Skeletal muscle tissue (tissue), 4 donors: Measurements from ENCODE around the gene PDZRN4. TPM values are rescaled to one million over a fixed set of nuclear protein-coding genes. Genes with fewer than 3 reads are reported as not detected.
"Not testable (repeated sequence)": the region's sequence is repeated elsewhere in the genome, so short reads cannot be mapped to it uniquely, and the experiment has no call there.

ENCODE experiments used
- H3K27ac ChIP-seq: one replicate; pipeline ENCODE4 v1.7.0; 2013; ENCODE audit warnings: mild to moderate bottlenecking, low read depth, low read length, inconsistent platforms
- H3K27me3 ChIP-seq, 3 donors: one replicate each; pipeline ENCODE4 v1.7.0; 2013; ENCODE audit warnings: low read length in 3 of 3; ENCODE audit not compliant: control insufficient read depth in 3 of 3, insufficient read depth in 3 of 3
- H3K36me3 ChIP-seq, 3 donors: one replicate each; pipeline ENCODE4 v1.7.0; 2013; ENCODE audit warnings: low read length in 3 of 3; ENCODE audit not compliant: control insufficient read depth in 3 of 3, insufficient read depth in 3 of 3
- H3K4me1 ChIP-seq, 3 donors: one replicate each; pipeline ENCODE4 v1.7.0; 2013; ENCODE audit warnings: low read length in 3 of 3, mild to moderate bottlenecking in 3 of 3; ENCODE audit not compliant: control insufficient read depth in 3 of 3, insufficient read depth in 3 of 3
- H3K4me3 ChIP-seq, 3 donors: one replicate each; pipeline ENCODE4 v1.7.0; 2013; ENCODE audit warnings: low read length in 3 of 3
- H3K9ac ChIP-seq, 3 donors: one replicate each; pipeline ENCODE4 v1.7.0; 2013; ENCODE audit warnings: low read length in 3 of 3, mild to moderate bottlenecking in 3 of 3, moderate library complexity in 2 of 3, low read depth in 1 of 3
- H3K9me3 ChIP-seq, 3 donors: one replicate each; pipeline ENCODE4 v1.7.0; 2013; ENCODE audit warnings: low read length in 3 of 3; ENCODE audit not compliant: control insufficient read depth in 3 of 3
- total RNA-seq: library from RNA; depleted of rRNA; stranded (reverse); fragments of >200 nt; gene quantifications from one replicate; pipeline ENCODE4 v1.2.3, GENCODE V29; 2014
- donor health status: Osteomylitis.

PDZRN4 gene
- total RNA-seq, 1 donor from 2014 or later = 1.6 TPM

DNA sequence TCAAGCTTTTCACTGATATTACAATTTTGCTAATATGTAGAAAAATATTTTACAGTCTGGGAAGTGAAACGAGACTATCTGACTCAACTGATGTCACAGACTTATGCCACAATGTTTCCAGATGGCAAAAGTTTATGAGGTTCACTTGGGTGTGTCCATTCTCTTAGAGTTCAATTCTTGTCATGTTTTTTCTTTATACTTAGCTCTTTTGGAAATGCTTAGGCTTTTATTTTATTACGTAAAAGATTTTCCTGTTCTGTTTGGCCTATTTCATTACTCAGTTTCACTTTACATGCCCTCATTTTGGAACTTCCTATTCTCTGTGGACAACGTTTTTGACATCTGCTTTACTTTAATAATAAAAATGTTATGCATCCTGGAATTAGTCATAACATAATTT lies 2.1 kb upstream of the PDZRN4 start:
- H3K27me3 ChIP-seq = peaks cover 22 to 33% (median 27%) of the 10 kb centered on the region in 3 donors
- no peak overlapping the region for H3K4me3 ChIP-seq
- H3K9ac ChIP-seq = no peak overlapping the region
- H3K27ac ChIP-seq = no peak overlapping the region
- no peaks in the 10 kb centered on the region for H3K9me3 ChIP-seq
- H3K36me3 ChIP-seq = no peaks in the 10 kb centered on the region
- no peaks in the 10 kb centered on the region for H3K4me1 ChIP-seq

DNA sequence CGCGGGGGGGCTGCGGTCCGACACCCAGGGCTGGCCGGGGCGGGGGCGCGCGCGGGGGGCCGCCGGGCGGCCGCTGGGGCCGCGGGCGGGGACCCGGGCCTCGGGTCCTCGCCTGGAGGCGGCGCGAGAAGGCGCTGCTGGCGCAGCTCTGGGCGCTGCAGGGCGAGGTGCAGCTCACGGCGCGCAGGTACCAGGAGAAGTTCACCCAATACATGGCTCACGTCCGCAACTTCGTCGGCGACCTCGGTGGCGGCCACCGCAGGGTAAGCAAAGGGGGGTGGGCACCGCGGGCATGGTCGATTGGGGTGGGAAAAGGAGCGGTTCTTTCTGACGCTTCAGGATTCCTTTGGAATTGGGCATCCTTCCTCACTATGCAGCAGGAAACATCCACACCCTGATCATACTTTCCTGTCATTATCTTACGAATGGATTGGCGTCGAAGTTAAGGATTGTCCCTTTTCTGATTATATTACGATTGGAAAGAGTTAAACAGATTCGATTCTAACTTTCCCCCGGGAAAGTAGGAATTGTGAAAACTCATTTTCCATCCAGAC lies 798 bp downstream of the PDZRN4 start:
- H3K9me3 ChIP-seq = no peaks in the 10 kb centered on the region
- peaks cover 22 to 33% (median 27%) of the 10 kb centered on the region in 3 donors for H3K27me3 ChIP-seq
- peak overlapping the region in 2 of 3 donors; percentile 22 to 38 for H3K4me3 ChIP-seq
- H3K9ac ChIP-seq = no peak overlapping the region
- no peak overlapping the region for H3K27ac ChIP-seq
- H3K36me3 ChIP-seq = no peaks in the 10 kb centered on the region
- no peaks in the 10 kb centered on the region for H3K4me1 ChIP-seq

DNA sequence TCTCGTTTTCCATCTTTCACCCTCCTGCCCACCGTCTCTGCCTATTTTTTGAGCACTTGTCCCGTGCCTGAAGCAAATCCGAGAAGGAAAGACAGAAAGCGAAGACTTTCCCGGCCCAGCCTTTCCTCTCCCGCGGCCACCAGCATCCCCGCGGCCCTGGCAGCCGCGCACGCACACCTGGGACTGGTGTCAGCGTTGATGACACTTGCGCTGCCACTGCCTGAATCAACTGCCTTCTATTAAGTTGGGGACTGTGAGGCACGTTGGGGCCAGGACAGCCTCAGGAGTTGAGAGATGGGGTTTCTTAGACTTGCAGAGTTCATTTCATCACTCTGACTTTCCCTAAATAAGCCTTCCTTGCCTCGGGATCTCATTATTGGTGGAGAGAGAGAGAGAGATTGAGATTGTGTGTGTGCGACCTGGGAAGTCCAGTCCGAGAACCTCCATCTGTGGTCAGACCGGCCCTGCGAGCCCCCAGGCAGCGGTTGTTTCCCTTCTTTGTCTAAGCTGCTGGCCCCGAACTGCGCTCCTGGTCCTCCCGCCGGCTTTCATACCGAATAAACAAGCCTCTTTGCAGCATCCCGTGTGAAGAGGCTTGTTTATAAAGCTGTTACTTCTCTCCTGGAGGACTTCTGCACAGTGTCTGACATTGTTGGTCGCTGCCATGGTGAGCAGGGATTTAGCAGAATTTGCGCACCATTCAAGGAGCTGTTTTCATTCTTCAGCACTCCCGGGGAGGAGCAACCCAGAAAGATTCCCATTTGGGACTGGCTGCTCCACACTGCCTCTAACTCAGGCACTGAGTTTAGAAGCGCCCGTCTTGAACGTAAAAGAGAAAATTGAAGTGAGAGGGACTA lies 1.5 kb downstream of the PDZRN4 start:
- Histone ChIP-seq H3K36me3 (no peaks in the 10 kb centered on the region), H3K4me1 (no peaks in the 10 kb centered on the region), H3K9me3 (no peaks in the 10 kb centered on the region), H3K27me3 (peaks cover 22 to 33% (median 27%) of the 10 kb centered on the region in 3 donors), H3K27ac (no peak overlapping the region), H3K9ac (peak overlapping the region in 2 of 3 donors; percentile 20 to 40), H3K4me3 (peak overlapping the region; percentile 21 to 51 (median 35))

DNA sequence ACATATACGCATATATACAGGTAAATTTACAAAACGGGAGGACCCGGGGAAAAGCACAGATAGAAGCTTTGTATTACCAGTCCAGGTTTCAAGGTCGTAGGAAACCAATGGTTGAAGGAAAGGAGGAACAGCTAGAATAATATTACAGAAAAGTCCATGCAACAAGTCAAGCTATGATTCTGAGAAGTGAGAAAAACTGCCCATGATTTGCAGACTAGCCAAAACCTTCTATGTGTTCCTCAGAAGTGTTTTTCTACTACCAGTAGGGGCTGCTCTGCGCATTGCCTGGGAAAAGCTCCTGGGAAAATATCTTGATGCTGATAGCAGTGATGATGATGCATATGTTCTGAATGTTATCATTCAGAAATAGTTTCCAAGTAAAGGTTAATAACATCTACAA lies 2.2 kb downstream of the PDZRN4 start:
- no peaks in the 10 kb centered on the region for H3K4me1 ChIP-seq
- no peaks in the 10 kb centered on the region for H3K36me3 ChIP-seq
- H3K27me3 ChIP-seq = peaks cover 22 to 33% (median 27%) of the 10 kb centered on the region in 3 donors
- no peak overlapping the region for H3K27ac ChIP-seq
- no peaks in the 10 kb centered on the region for H3K9me3 ChIP-seq
- H3K9ac ChIP-seq = no peak overlapping the region
- H3K4me3 ChIP-seq = peak overlapping the region in 1 of 3 donors; percentile 21

DNA sequence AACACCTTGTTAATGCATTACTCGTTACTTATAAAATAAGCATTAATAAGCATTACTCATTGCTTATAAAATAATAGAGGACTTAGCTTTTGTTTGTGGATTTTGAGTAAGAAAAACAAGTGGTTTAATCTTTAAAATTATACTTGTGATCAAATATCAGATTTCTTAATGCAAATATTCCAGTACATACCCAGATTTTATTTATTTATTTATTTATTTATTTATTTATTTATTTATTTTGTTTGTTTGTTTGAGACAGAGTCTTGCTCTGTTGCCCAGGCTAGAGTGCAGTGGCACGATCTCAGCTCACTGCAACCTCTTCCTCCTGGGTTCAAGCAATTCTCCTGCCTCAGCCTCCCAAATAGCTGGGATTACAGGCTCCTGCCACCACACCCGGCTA lies 3.4 kb downstream of the PDZRN4 start:
- not testable (repeated sequence) for H3K4me1 ChIP-seq

DNA sequence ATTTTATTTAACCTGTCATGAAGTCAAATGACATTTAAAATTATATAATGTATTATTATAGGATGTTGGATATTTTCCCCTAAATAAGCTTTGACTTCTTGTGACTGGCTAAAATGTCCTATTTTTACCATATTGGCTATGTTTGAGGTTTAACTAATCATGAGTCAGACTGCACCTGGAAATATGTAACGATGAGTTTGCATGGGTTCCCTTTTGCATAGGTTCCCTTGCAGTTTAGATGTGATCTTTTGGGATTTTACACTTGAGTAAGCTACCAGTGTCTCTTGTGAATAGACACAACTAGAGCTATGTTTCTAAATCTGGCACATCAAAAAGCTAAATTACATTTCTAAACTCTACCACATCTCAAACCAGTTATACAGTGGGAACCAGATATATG lies 5.2 kb downstream of the PDZRN4 start:
- H3K9me3 ChIP-seq = no peaks in the 10 kb centered on the region
- H3K27me3 ChIP-seq = peaks cover 13 to 18% (median 17%) of the 10 kb centered on the region in 3 donors

More for the DNA sequence above, 3.4 kb downstream of the PDZRN4 start:
- not testable (repeated sequence) for H3K36me3 ChIP-seq, H3K9me3 ChIP-seq, H3K4me3 ChIP-seq, H3K9ac ChIP-seq, H3K27ac ChIP-seq
- H3K27me3 ChIP-seq = peaks cover 22 to 33% (median 27%) of the 10 kb centered on the region in 3 donors

DNA sequence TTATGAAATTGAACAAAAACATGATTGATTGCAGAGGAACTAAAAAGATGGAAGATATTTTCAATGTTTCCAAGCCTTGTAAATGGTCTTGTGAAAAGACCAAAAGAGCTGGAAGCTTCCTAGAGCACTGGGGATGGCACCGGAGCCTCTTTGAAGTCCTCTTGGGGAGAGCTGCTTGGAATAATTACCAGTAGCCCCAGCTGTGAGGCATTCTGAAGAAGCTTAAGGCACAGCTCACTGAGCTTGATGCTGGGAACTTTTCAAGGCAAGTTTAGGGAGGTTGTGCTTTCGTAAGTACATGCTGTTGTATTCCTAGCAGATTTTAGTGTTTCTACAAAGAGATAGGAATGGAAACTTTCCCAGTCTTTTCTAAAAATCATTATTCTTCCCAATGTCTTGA lies 13.9 kb downstream of the PDZRN4 start:
- H3K27ac ChIP-seq = no peak overlapping the region

More for the DNA sequence above, 5.2 kb downstream of the PDZRN4 start:
- no peaks in the 10 kb centered on the region for H3K4me1 ChIP-seq
- H3K27ac ChIP-seq = no peak overlapping the region
- H3K36me3 ChIP-seq = no peaks in the 10 kb centered on the region
- H3K9ac ChIP-seq = no peak overlapping the region
- no peak overlapping the region for H3K4me3 ChIP-seq

DNA sequence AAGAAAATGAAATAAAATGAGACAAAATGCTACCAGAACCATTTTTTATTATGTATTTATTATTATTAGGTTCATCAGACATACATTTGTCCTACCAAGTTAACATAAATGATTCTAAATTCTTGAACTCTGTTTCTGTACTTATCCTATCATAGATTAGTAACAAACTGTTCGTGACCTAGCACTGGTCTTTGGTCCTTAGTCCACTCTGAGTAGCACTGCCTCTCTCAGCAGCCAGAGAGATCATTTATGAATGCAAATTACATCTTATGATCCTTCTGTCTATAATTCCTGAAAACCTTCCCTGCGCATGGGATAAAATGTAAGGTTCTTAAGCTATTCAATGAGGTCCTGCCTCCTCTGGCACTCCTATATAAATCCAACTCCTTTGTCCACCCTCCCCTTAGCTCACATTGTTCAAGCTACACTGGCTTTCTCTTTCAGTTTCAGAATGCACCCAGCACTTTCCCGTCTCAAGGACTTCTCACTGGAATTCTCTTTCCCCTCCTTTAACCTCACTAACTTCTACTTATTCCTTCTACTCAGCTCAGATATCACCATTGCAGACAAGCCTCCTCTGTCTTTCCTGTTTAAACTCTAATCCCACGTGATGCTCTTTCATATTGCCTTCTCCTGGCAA lies 17.1 kb downstream of the PDZRN4 start:
- no peak overlapping the region for H3K27ac ChIP-seq
- H3K9ac ChIP-seq = no peak overlapping the region

More for the DNA sequence above, 13.9 kb downstream of the PDZRN4 start:
- no peaks in the 10 kb centered on the region for H3K36me3 ChIP-seq
- no peaks in the 10 kb centered on the region for H3K9me3 ChIP-seq
- H3K9ac ChIP-seq = no peak overlapping the region
- no peaks in the 10 kb centered on the region for H3K27me3 ChIP-seq
- H3K4me3 ChIP-seq = no peak overlapping the region
- no peaks in the 10 kb centered on the region for H3K4me1 ChIP-seq

DNA sequence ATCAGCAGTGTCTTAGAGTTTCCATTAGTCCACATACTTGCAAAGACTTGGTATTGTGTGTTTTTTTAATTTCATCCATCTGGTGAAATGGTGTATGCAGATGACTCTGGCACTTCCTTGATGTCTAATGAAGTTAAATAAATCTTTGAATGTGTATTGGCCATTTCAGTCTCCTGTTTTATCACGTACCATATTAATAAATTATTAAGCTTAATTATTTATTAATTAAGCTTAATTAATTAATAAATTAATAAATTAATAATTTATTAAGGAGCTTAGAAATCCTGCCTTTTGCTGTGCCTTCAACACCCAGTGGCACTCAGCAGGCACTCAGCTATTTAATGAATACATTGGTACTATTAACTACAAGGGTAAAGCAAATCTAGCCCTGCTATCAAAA lies 18.2 kb downstream of the PDZRN4 start:
- Histone ChIP-seq H3K4me3 (no peak overlapping the region), H3K27me3 (no peaks in the 10 kb centered on the region), H3K27ac (no peak overlapping the region), H3K9me3 (no peaks in the 10 kb centered on the region), H3K36me3 (no peaks in the 10 kb centered on the region), H3K4me1 (no peaks in the 10 kb centered on the region), H3K9ac (no peak overlapping the region)

More for the DNA sequence above, 17.1 kb downstream of the PDZRN4 start:
- H3K36me3 ChIP-seq = no peaks in the 10 kb centered on the region
- no peaks in the 10 kb centered on the region for H3K4me1 ChIP-seq
- no peaks in the 10 kb centered on the region for H3K27me3 ChIP-seq
- H3K9me3 ChIP-seq = no peaks in the 10 kb centered on the region
- peak overlapping the region in 1 of 3 donors; percentile 32 for H3K4me3 ChIP-seq

DNA sequence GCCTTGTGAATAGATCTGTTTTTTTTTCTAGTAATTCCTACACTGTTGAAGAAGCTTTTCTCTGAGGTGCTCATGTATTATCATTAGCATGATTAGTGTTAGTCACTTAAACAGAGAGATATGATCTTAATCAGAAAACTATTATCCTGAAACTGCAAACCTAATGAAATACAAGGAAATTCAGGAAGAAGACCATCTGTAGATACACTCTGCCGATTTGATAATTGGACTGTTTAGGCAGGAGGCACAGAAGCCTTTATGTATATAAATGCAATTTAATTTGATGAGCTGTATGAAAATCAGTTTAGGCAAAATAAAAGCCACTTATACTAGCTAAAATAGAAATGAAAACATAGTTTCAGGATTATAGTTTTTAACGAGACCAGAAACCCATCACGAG lies 23.3 kb downstream of the PDZRN4 start:
- Histone ChIP-seq H3K9ac (no peak overlapping the region), H3K9me3 (no peaks in the 10 kb centered on the region), H3K27ac (no peak overlapping the region), H3K4me1 (no peaks in the 10 kb centered on the region), H3K4me3 (no peak overlapping the region), H3K36me3 (no peaks in the 10 kb centered on the region), H3K27me3 (no peaks in the 10 kb centered on the region)
